Heart right ventricle (tissue), 16 donors: ENCODE measurements around the gene DDAH1. TPM values are rescaled to one million over a fixed set of nuclear protein-coding genes. Genes with fewer than 3 reads are reported as not detected.

Experiments
- ATAC-seq, 8 donors: fragments of 200-7000 bp; cut with Tn5 transposase; one replicate each; pipeline ENCODE4 v1.9.1; 2020; ENCODE audit warnings: mild to moderate bottlenecking in 8 of 8, moderate library complexity in 8 of 8, moderate number of reproducible peaks in 1 of 8
- DNase-seq, 2 donors: peaks; one replicate each; pipeline ENCODE4 v3.0.0-alpha.2; 2020
- H3K27ac ChIP-seq, 10 donors: fragments of 200-600 bp; sonication (generic) in 2 of 10; one replicate each; pipeline versions ENCODE4 v1.5.0 to v1.8.0; 2020 to 2022; ENCODE audit warnings: mild to moderate bottlenecking in 3 of 10
- H3K27me3 ChIP-seq, 7 donors: fragments of 200-600 bp; one replicate each; pipeline ENCODE4 v1.8.0; 2021 to 2022; ENCODE audit warnings: mild to moderate bottlenecking in 2 of 7
- H3K36me3 ChIP-seq, 9 donors: fragments of 200-600 bp; sonication (generic) in 1 of 9; one replicate each; pipeline versions ENCODE4 v1.5.0 to v1.8.0; 2020 to 2022; ENCODE audit warnings: mild to moderate bottlenecking in 2 of 9
- H3K4me1 ChIP-seq, 9 donors: fragments of 200-600 bp; sonication (generic) in 1 of 9; one replicate each; pipeline versions ENCODE4 v1.5.0 to v1.8.0; 2020 to 2022; ENCODE audit warnings: mild to moderate bottlenecking in 4 of 9
- H3K4me3 ChIP-seq, 10 donors: fragments of 200-600 bp; sonication (generic) in 2 of 10; one replicate each; pipeline versions ENCODE4 v1.5.0 to v1.8.0; 2020 to 2022; ENCODE audit warnings: mild to moderate bottlenecking in 7 of 10, moderate library complexity in 2 of 10
- H3K9me3 ChIP-seq, 11 donors: fragments of 200-600 bp in 10 of 11; sonication (generic) in 2 of 11; one replicate each; pipeline versions ENCODE4 v1.5.0 to v1.8.0; 2013 to 2022; ENCODE audit warnings: mild to moderate bottlenecking in 2 of 11, control low read depth in 1 of 11, moderate library complexity in 1 of 11
- WGBS, 2 donors: extraction: QIAGEN DNeasy Blood & Tissue Kit; methylation state at CpG; one replicate each; pipeline ENCODE4 v1.1.7; 2013; ENCODE audit warnings: inconsistent platforms in 1 of 2; 5-methylcytosine and 5-hydroxymethylcytosine counted together
- intact Hi-C, 10 donors: fragments of 100-400 bp; cut with DNase I; formaldehyde crosslinking; loops; one replicate each; pipeline versions ENCODE4 v1.11.1 to v1.14.2; 2022
- polyA plus RNA-seq, 2 donors: library from polyadenylated mRNA; stranded (reverse); fragments of 200-250 nt; gene quantifications; one replicate each; pipeline ENCODE4 v1.2.3, GENCODE V29; 2013
- total RNA-seq, 10 donors: library from RNA; stranded (reverse); fragmentation: NEBNext Ultra II Directional in 3 of 10; extraction: Animal tissue kit (Norgen Biotek cat#: 25700) in 3 of 10; gene quantifications; one replicate each; pipeline versions ENCODE4 v1.2.1 to v1.2.4, GENCODE V29; 2021 to 2023
- TF ChIP-seq, protein P1 (sequence below), 9 donors: fragments of 200-600 bp; sonication (generic) in 2 of 9; IDR thresholded peaks; one replicate each; pipeline versions ENCODE4 v1.5.0 to v1.8.0; 2021 to 2022; ENCODE audit warnings: antibody characterized with exemption in 9 of 9, mild to moderate bottlenecking in 5 of 9, moderate library complexity in 1 of 9
- donor health status: Arrhythmogenic right ventricular cardiomyopathy.
- donor health status: ischemic (EF 13 %, LVEDD 7.1; RV severe dilation, severe dysfunction).
- donor health status: healthy with polysubstance abuse.
- donor health status: DM: no; HTN: yes; CAD: no.
- donor health status: DM: no; HTN: no; CAD: no.
- donor health status: ischemic (EF 25% LVEDD 6.9; RV normal size, moderate dysfunction).
- donor health status: ischemic (EF 25% LVEDD 5.7; RV mildly dilated, moderate dysfunction).
- donor health status: healthy.
- donor health status: DM: yes; HTN: yes; CAD: no.
- donor health status: Ischemic cardiomyopathy.
- donor health status: ischemic (EF 35%, LVEDD 5.7; RV mildly dilated, moderate dysfunction).
- donor health status: nonischemic (EF 11% LVEDD 7.7; RV severe dilation, severe dysfunction).
- donor health status: DM: yes; HTN: yes; CAD: no.
- donor health status: PGD.
- donor health status: ischemic (EF 29% LVEDD 5.4; RV normal size, mild dysfunction).
- donor health status: nonischemic (EF 23%, LVEDD 6.1; RV moderate dilation, normal function).

DDAH1 gene
- total and polyA plus RNA-seq, 12 donors, result 2.7 to 29.0 (median 16.6) TPM

DNA sequence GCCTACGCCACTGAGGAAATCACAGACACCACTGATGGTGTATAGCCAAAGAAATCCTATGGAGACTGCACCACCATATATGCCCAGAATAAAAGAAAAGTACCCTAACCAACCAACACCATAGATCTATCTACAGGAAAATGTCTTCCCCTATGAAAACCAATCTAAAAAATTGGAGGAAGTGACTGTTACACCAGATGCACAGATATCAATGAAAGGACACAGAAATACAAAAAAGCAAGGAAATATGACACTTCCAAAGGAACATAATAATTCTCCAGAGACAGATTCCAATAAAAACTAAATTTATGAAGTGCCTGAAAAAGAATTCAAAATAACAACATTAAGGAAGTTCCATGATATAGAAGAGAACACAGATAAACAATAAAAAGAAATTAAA is 131.8 kb downstream of the DDAH1 start:
- Histone ChIP-seq H3K36me3 (no peaks in the 10 kb centered on the region), H3K27me3 (no peaks in the 10 kb centered on the region), H3K9me3 (peaks cover 0 to 22% (median 5%) of the 10 kb centered on the region in 11 donors), H3K27ac (no peak overlapping the region), H3K4me1 (peaks cover 11 to 39% (median 31%) of the 10 kb centered on the region in 9 donors), H3K4me3 (no peak overlapping the region)
- TF ChIP-seq, protein P1, sequence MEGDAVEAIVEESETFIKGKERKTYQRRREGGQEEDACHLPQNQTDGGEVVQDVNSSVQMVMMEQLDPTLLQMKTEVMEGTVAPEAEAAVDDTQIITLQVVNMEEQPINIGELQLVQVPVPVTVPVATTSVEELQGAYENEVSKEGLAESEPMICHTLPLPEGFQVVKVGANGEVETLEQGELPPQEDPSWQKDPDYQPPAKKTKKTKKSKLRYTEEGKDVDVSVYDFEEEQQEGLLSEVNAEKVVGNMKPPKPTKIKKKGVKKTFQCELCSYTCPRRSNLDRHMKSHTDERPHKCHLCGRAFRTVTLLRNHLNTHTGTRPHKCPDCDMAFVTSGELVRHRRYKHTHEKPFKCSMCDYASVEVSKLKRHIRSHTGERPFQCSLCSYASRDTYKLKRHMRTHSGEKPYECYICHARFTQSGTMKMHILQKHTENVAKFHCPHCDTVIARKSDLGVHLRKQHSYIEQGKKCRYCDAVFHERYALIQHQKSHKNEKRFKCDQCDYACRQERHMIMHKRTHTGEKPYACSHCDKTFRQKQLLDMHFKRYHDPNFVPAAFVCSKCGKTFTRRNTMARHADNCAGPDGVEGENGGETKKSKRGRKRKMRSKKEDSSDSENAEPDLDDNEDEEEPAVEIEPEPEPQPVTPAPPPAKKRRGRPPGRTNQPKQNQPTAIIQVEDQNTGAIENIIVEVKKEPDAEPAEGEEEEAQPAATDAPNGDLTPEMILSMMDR (IDR thresholded peaks at IDR 0.05), result no peak
- intact Hi-C loops, result loop anchor here in 1 of 10 donors (10.0 kb wide), 1 partner anchor 242 kb away; no protein-coding TSS in a partner anchor
- ATAC-seq (no peak), DNase-seq (no peak)
- WGBS, 2 donors, result 95 to 100% methylated on average over 1 of the region's 1 CpG

DNA sequence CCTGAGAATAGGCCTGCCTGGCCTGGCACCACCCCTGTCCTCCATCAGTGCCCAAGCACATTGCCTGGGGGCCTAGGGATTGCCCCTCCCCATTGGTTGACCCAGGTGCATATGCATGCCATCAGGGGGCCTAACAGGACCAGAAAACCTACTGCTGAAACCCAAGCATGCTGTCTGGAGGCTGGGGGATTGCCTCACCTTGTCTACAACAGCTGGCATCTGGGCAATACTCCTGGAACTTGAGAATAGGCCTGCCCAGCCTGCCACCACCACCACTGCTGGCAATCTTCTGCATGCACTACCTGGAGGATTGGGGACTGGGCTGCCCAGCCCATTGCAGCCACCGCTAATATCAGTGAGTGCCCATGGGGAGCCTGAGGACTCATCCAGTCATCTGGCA is 132.4 kb downstream of the DDAH1 start:
- ATAC-seq (no peak), DNase-seq (no peak)
- TF ChIP-seq, protein P1 (IDR thresholded peaks at IDR 0.05), result no peak
- WGBS, 2 donors, result 100% methylated on average over 1 of the region's 1 CpG
- H3K9me3 ChIP-seq, result peaks cover 0 to 22% (median 5%) of the 10 kb centered on the region in 11 donors
- no peaks in the 10 kb centered on the region for H3K27me3 ChIP-seq
- H3K4me1 ChIP-seq, result peaks cover 11 to 41% (median 31%) of the 10 kb centered on the region in 9 donors
- no peak overlapping the region for H3K27ac ChIP-seq
- H3K4me3 ChIP-seq, result no peak overlapping the region
- H3K36me3 ChIP-seq, result no peaks in the 10 kb centered on the region
- intact Hi-C loops, result loop anchor here in 1 of 10 donors (10.0 kb wide), 1 partner anchor 242 kb away; no protein-coding TSS in a partner anchor

DNA sequence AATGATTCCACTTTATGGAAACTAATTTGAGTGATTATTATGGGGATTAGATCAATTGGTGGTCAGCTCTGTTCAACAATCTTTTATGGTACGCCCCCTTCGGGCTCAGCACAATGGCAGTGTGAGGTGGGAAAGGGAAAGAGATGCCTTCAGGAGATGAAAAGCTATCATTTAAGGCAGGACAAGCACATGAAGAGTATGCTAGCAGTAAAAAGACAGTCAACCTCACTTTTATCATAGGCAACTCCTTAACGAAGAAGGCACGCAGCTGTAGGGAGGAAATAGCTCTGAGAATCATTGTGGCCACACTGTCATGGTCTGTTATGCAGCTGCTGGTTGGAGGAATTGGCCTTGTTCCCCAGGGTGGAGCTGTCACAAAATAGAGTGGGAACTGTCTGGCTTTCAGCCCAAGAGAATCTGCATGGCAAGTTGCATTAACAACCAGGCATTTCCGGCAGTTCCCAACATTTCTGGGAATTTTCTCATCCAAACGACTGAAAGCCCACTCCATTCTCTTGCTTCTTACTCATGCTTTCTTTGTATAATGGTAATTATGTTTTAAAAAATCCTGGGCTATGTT is 134.2 kb downstream of the DDAH1 start:
- no peaks in the 10 kb centered on the region for H3K27me3 ChIP-seq
- ATAC-seq, result peak; percentile 63 to 88 (median 85)
- H3K36me3 ChIP-seq, result no peaks in the 10 kb centered on the region
- H3K9me3 ChIP-seq, result peaks cover 0 to 22% (median 5%) of the 10 kb centered on the region in 11 donors
- peak in 1 of 2 donors; percentile 82 for DNase-seq
- no peak overlapping the region for H3K4me3 ChIP-seq
- peak overlapping the region; percentile 50 to 91 (median 78) for H3K27ac ChIP-seq
- H3K4me1 ChIP-seq, result peaks cover 11 to 41% (median 31%) of the 10 kb centered on the region in 9 donors
- TF ChIP-seq, protein P1 (IDR thresholded peaks at IDR 0.05), result no peak
- WGBS, 2 donors, result 28 to 31% methylated on average over 6 of the region's 6 CpGs
- intact Hi-C loops, result loop anchor here in 1 of 10 donors (10.0 kb wide), 1 partner anchor 244 kb away; no protein-coding TSS in a partner anchor

DNA sequence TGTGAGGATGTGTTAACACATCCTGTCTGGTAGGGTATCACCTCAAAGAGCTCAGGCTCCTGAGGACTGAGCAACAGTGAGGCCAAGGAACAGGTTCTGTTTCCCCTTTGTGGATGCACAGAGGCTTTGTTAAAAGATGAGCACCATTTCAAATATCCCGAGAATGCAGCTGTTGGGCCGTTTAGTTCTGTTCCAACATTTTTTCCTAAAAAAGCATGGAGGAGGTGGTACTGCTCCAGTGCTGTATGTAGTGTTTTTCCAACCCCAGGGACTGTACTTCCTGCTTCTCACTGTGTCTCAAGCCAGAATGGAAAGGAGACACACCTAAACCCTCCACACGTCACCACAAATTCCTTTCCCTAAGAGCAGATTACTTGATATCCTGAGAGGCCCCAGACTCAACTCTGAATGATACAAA is 134.7 kb downstream of the DDAH1 start:
- DNase-seq, result no peak
- intact Hi-C loops, result loop anchor here in 1 of 10 donors (10.0 kb wide), 1 partner anchor 245 kb away; no protein-coding TSS in a partner anchor
- WGBS, 2 donors, result 41% methylated on average over 3 of the region's 3 CpGs
- no peaks in the 10 kb centered on the region for H3K27me3 ChIP-seq
- no peaks in the 10 kb centered on the region for H3K36me3 ChIP-seq
- TF ChIP-seq, protein P1 (IDR thresholded peaks at IDR 0.05), result no peak
- H3K4me3 ChIP-seq, result no peak overlapping the region
- peak overlapping the region; percentile 50 to 91 (median 78) for H3K27ac ChIP-seq
- H3K9me3 ChIP-seq, result peaks cover 0 to 22% (median 5%) of the 10 kb centered on the region in 11 donors
- peaks cover 11 to 41% (median 31%) of the 10 kb centered on the region in 9 donors for H3K4me1 ChIP-seq
- ATAC-seq, result peak; percentile 58 to 86 (median 82)
